Smooth muscle cell (in vitro differentiated cells): ENCODE measurements around the gene CAMK2G. TPM values are rescaled to one million over a fixed set of nuclear protein-coding genes. Genes with fewer than 3 reads are reported as not detected.

ENCODE experiments used
- DNase-seq: peaks from one replicate; lab custom pipeline; 2025; ENCODE audit not compliant: unreplicated experiment; lab: John Stamatoyannopoulos, UW
- H2AFZ ChIP-seq: fragments of 200-600 bp; sonication (generic); 2 replicates; pipeline ENCODE4 v1.6.0; 2016; ENCODE audit warnings: antibody characterized with exemption, low read depth, mild to moderate bottlenecking
- H3F3A ChIP-seq: fragments of 200-600 bp; sonication (generic); 2 replicates; pipeline ENCODE4 v1.6.0; 2017; ENCODE audit warnings: antibody characterized with exemption, low read depth
- H3K27ac ChIP-seq: fragments of 200-600 bp; sonication (generic); 2 replicates; pipeline ENCODE4 v1.5.1; 2016; ENCODE audit warnings: low read depth, mild to moderate bottlenecking
- H3K27me3 ChIP-seq: fragments of 200-600 bp; sonication (generic); 2 replicates; pipeline ENCODE4 v1.6.1; 2016; ENCODE audit warnings: low read depth, mild to moderate bottlenecking
- H3K36me3 ChIP-seq: fragments of 200-600 bp; sonication (generic); 2 replicates; pipeline ENCODE4 v1.5.1; 2016; ENCODE audit warnings: low read depth
- H3K4me1 ChIP-seq: fragments of 200-600 bp; sonication (generic); 2 replicates; pipeline ENCODE4 v1.5.1; 2016; ENCODE audit warnings: low read depth
- H3K4me2 ChIP-seq: fragments of 200-600 bp; sonication (generic); 2 replicates; pipeline ENCODE4 v1.6.0; 2016; ENCODE audit warnings: mild to moderate bottlenecking
- H3K4me3 ChIP-seq: fragments of 200-600 bp; sonication (generic); 2 replicates; pipeline ENCODE4 v1.5.1; 2016; ENCODE audit warnings: mild to moderate bottlenecking
- H3K79me2 ChIP-seq: fragments of 200-600 bp; sonication (generic); 2 replicates; pipeline ENCODE4 v1.6.0; 2016; ENCODE audit warnings: low read depth, mild to moderate bottlenecking
- H3K9ac ChIP-seq: fragments of 200-600 bp; sonication (generic); 2 replicates; pipeline ENCODE4 v1.6.0; 2016; ENCODE audit warnings: low read depth
- H3K9me3 ChIP-seq: fragments of 200-600 bp; sonication (generic); replicated peaks from 2 replicates; pipeline ENCODE4 v1.5.1; 2016; ENCODE audit warnings: low read depth
- H4K20me1 ChIP-seq: fragments of 200-600 bp; sonication (generic); 2 replicates; pipeline ENCODE4 v1.6.0; 2016; ENCODE audit warnings: low read depth
- WGBS: methylation state at CpG from one replicate; pipeline ENCODE4 v1.1.7; 2016; ENCODE audit warnings: low lambda C conversion rate; 5-methylcytosine and 5-hydroxymethylcytosine counted together
- polyA plus RNA-seq: library from polyadenylated mRNA; unstranded; fragments of >200 nt; fragmentation: Nextera tagmentation; extraction: Ambion mirVana; gene quantifications from 2 replicates; pipeline ENCODE4 v1.2.1, GENCODE V29; 2016
- total RNA-seq: library from RNA; depleted of rRNA; stranded (reverse); fragments of >200 nt; gene quantifications from 2 replicates; pipeline ENCODE4 v1.2.3, GENCODE V29; 2014
- TF ChIP-seq, protein P1 (sequence below): fragments of 200-600 bp; sonication (generic); IDR thresholded peaks from 2 replicates; pipeline ENCODE4 v1.5.1; 2017; ENCODE audit warnings: borderline replicate concordance, mild to moderate bottlenecking, antibody characterized with exemption; ENCODE audit not compliant: insufficient read depth, poor library complexity, severe bottlenecking

Gene CAMK2G
- total and polyA plus RNA-seq, 2 experiments from 2014 or later = 2.2 to 10.8 TPM

GRCh38 chr10:73894245-73894971 is 20.1 kb upstream of the CAMK2G start:
- Histone ChIP-seq H3K36me3 (no peaks in the 10 kb centered on the region), H3K27ac (peak overlapping the region; percentile 69), H3K4me3 (no peak overlapping the region), H3K9me3 (no peaks in the 10 kb centered on the region), H4K20me1 (no peaks in the 10 kb centered on the region), H3K27me3 (no peaks in the 10 kb centered on the region), H3K4me2 (no peak overlapping the region), H2AFZ (no peak overlapping the region), H3K9ac (no peak overlapping the region), H3F3A (peaks cover 15% of the 10 kb centered on the region), H3K79me2 (no peaks in the 10 kb centered on the region), H3K4me1 (peaks cover 9% of the 10 kb centered on the region)
- WGBS = 62% methylated on average over 6 of the region's 6 CpGs
- TF ChIP-seq, protein P1, sequence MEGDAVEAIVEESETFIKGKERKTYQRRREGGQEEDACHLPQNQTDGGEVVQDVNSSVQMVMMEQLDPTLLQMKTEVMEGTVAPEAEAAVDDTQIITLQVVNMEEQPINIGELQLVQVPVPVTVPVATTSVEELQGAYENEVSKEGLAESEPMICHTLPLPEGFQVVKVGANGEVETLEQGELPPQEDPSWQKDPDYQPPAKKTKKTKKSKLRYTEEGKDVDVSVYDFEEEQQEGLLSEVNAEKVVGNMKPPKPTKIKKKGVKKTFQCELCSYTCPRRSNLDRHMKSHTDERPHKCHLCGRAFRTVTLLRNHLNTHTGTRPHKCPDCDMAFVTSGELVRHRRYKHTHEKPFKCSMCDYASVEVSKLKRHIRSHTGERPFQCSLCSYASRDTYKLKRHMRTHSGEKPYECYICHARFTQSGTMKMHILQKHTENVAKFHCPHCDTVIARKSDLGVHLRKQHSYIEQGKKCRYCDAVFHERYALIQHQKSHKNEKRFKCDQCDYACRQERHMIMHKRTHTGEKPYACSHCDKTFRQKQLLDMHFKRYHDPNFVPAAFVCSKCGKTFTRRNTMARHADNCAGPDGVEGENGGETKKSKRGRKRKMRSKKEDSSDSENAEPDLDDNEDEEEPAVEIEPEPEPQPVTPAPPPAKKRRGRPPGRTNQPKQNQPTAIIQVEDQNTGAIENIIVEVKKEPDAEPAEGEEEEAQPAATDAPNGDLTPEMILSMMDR = no peak
- no peak for DNase-seq

DNA sequence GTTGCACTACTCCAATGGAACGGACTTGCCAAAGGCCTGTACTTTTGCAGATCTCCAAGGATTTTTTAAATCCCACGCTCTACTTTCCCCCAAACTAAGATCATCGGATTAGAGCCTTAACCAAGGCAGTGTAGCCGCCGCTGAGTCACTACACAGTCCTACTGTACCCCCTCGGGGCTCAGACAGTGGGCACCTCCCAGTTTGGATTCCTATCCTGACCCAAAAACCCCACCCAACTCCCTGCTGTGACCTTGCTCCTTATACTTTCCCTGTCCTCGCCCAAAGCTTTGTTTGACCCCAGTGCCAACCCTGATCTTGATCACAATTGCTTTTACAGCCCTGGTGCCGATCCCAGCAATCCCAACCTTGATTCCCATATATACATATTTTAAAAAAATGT is 19.1 kb upstream of the CAMK2G start:
- H3K9me3 ChIP-seq = no peaks in the 10 kb centered on the region
- H3F3A ChIP-seq = peaks cover 15% of the 10 kb centered on the region
- peak overlapping the region; percentile 69 for H3K27ac ChIP-seq
- no peak for DNase-seq
- WGBS = 50% methylated on average over 7 of the region's 8 CpGs
- no peaks in the 10 kb centered on the region for H3K36me3 ChIP-seq
- H3K79me2 ChIP-seq = no peaks in the 10 kb centered on the region
- no peak overlapping the region for H3K9ac ChIP-seq
- peaks cover 9% of the 10 kb centered on the region for H3K4me1 ChIP-seq
- no peak overlapping the region for H3K4me2 ChIP-seq
- no peaks in the 10 kb centered on the region for H3K27me3 ChIP-seq
- H4K20me1 ChIP-seq = no peaks in the 10 kb centered on the region
- H2AFZ ChIP-seq = no peak overlapping the region
- H3K4me3 ChIP-seq = no peak overlapping the region
- TF ChIP-seq, protein P1 = no peak

- WGBS = 65% methylated on average over 10 of the region's 10 CpGs
- TF ChIP-seq, protein P1 = no peak
These were observed 18.1 kb upstream of the CAMK2G start for GRCh38 chr10:73892310-73893030.

More at GRCh38 chr10:73892310-73893030, 18.1 kb upstream of the CAMK2G start:
- Histone ChIP-seq H3K79me2 (no peaks in the 10 kb centered on the region), H3F3A (peaks cover 23% of the 10 kb centered on the region), H3K4me1 (peaks cover 17% of the 10 kb centered on the region), H3K27me3 (no peaks in the 10 kb centered on the region), H3K4me2 (peak overlapping the region; percentile 12), H4K20me1 (no peaks in the 10 kb centered on the region), H3K9ac (peak overlapping the region; percentile 11), H3K9me3 (no peaks in the 10 kb centered on the region), H2AFZ (no peak overlapping the region), H3K27ac (peak overlapping the region; percentile 50), H3K4me3 (no peak overlapping the region), H3K36me3 (no peaks in the 10 kb centered on the region)
- DNase-seq = no peak
